Non-pigmented ciliary epithelial cell (primary cell): ENCODE measurements around the gene CXCR3.
"Not testable (repeated sequence)": the region's sequence is repeated elsewhere in the genome, so short reads cannot be mapped to it uniquely, and the experiment has no call there.

Experiments used
- DNase-seq: peaks from one replicate; pipeline ENCODE4 v3.0.0-alpha.2; 2010; ENCODE audit warnings: low read depth

Gene CXCR3

DNA sequence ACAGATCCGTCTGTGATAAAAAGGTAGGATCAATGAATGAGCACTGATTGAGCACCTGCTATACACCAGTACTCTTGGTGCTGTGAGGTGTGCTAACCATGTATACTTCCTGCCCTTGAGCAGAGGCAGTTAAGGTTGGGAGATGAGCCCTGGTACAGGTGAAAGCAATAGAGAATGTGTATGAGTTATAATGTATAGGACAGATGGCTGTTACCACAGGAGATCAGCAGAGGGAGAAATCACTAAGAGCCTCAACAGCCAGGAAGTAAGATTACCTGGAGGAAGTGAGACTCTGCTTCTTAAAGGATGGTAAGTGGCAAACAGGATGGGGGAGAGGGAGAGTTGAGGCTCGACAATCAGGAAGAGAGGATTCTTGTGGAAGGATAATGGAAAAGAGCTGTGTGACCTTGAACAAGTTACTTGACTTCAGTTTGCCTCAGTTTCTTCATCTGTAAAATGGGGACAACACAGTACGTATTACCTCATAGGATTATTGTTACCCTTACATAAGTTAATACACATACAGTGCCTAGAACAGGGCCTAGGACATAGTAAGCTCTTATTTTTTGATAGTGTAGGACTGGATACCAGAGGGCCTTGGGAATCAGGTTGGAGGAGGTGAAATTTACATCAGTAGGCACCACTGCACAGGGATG is 9.1 kb downstream of the CXCR3 start:
- no peak for DNase-seq

DNA sequence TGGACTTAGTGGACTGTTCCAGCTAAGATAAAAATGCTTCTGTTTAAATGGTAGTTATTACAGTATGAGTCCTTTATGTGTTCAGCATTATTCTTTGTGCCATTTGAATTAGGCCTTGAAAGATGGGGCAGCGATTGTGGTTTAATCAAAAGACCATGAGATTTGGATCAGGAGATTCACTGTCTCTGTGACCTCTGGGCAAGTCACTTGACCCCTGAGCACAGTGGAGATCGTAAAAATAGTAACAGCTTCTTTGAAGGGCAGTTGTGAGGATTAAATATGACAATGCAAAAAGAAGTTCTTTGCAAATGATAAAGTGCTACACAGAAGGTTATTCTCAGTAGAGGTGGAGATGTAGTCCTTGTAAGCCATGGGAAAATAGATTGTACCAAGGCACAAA is 10.8 kb downstream of the CXCR3 start:
- DNase-seq, result no peak

DNA sequence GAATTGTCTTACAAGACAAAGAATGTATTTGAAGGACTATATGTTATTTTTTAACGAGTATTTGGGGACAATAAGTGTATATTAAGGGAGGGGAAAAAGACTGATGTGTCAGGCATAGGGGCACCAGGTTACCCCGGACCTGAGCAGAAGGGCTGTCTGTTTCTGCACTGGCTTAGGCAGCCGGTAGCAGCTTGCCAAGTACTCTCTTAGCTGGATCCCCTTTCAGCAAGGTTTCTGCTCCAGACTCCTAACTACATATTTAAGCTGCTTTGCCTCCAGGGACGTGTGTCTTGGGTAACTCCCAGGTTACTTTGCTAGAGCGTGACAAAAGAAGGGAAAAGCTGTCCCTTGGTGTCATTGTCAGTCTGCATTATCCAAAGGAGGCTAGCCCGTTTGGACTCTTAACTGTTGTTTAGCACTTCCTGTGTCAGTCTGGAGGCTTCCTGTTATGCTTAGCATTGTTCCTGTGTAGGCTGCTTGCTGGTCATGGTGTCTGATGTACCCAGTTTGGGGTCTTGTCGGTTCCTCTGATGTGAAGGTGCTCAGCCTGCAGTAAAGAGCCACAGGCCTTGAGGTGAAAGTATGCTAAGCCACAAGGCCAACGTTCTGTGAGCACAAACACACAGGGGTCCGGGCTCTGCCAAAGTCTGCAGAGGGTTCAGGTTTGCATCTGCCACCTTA is 11.6 kb downstream of the CXCR3 start:
- DNase-seq, result no peak

DNA sequence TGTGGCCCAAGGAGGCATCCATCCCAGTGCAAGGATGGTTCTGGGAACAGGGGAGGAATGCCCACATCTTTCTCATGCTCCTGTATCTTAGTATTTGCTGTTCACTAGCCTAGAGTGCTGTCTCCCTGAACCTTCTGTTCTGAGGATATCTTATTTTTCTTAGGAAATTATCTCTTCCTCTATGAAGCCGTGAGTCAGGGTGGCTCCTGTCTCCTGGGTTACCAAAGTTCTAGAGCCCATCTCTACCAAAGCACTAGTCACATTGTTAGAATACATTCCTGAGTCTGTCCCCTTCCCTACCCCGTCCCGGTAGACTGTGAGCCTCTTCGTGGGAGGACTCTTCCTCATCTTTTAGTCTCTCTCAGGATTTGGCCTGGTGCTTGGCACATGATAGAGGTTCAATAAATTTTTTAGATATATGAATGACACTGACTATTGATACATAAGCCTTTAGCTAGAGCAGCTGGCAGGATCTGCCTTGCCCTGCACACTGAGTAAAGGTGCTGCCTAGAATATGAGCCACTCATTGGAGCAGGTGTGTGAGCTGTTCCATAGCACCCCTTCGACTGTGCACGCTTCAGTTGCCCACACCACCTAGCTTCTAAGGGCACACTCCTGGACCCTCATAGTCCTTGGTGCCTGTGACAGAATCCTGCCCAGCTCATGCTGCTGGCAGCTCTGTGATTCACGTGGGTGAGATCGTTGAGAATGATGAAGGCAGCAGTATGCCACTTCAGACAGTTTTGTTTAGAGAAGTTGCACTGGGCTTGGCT is 13.3 kb downstream of the CXCR3 start:
- no peak for DNase-seq

DNA sequence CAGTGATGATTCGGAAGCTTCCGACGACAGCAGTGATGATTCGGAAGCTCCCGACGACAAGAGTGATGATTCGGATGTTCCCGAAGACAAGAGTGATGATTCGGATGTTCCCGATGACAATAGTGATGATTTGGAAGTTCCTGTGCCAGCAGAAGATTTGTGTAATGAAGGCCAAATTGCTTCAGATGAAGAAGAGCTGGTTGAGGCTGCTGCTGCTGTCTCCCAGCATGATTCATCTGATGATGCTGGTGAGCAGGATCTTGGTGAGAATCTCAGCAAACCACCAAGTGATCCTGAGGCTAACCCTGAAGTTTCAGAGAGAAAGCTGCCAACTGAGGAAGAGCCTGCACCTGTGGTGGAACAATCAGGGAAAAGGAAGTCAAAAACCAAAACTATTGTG is 14.2 kb downstream of the CXCR3 start:
- no peak for DNase-seq

DNA sequence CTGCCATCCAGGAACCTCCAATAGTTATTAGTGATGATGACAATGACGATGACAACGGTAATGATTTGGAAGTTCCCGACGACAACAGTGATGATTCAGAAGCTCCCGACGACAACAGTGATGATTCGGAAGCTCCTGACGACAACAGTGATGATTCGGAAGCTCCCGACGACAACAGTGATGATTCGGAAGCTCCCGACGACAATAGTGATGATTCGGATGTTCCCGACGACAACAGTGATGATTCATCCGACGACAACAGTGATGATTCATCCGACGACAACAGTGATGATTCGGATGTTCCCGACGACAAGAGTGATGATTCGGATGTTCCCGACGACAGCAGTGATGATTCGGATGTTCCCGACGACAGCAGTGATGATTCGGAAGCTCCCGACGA is 14.7 kb downstream of the CXCR3 start:
- DNase-seq, result no peak

DNA sequence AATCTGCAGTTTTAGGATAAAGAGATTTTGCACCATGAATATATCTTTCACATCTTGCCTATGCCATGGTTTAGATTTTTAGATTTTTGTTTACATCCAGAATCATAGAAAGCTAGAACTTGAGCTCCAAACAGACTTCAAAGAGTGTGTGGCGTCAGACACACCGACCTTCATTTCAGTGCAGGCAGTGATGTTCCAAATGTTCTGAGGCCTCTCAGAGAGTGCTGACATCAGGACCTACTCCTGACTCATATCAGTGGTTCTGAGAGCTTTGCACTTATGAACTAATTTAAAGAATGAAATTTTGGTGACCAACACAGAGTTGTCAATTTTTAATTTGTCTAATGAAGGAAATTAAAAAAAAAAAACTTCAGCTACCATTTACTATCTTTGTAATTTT is 18.3 kb downstream of the CXCR3 start:
- DNase-seq, result no peak

DNA sequence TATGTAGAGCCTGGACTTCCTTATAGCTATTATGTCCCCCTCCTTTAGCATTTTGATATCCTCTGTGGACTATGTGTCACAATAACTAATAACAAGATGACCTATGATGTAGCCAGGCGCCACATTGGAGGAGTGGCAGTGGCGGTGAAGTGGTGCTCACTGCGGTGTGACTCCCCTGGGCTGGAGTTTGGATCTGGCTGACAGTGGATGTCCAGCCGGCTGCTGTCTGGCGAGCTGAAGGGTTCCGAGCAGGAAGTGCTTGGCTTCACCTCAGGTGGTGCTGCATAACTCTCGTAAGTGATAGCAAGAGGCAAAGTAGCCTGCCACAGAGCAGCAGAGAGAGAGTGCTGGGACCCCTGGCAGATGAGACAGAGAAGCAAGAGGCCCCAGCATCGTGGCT is 25.1 kb downstream of the CXCR3 start:
- not testable (repeated sequence) for DNase-seq

DNA sequence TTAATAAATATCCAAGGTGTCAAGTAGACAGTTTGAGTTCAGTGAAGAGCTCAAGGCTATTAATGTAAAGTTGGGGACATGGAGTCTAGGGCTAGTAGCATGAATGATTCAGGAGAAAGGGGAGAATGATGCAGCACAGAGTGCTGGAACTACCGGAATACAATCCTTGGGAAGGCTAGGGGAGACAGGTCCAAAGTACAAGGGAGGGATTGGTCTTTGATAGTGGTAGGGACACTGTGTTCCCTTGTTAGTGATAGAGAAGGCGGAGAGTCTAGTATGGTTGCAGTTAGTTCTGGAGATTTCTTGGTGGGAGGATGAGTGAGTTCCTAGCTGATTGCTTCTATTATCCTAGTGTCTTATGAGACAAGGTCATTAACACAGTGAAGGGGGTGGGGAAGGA is 31.4 kb downstream of the CXCR3 start:
- no peak for DNase-seq

DNA sequence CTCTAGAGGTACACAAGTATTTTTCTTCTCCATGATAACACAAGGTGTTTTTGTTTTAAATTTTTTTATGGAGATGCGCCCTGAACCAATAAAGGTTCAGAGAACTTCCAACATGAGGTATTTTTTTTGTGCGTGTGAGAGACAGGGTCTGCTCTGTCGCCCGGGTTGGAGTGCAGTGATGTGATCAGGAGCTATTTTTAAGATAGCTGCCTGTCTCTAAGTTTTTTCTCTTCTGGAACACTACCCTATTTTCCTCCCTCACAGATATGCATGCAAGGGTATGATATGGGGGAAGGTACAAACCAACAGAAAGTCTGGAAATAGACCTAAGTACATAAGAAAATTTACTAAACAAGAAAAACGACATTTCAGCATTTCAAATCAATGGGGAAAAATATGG is 37.1 kb downstream of the CXCR3 start:
- no peak for DNase-seq

DNA sequence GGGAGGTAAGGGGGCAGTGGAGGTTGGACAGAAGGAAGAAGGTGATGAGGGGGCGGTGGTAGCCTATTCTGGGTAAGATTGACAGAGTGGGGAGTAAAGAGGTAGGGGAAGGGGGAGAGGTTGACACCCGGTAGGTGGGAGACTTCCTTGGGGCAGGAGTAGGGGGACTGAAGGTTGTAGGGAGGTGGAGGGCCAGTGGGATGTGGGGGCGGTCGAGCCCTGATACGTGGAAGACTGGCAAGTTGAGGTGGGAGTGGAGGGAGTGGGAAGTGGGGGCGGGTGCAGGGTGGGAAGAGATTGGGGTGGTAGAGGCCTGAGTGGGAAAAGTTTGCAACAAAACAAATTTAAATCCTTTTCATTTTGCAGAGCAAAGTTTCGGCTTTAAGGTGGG is 38.3 kb downstream of the CXCR3 start:
- DNase-seq, result no peak

DNA sequence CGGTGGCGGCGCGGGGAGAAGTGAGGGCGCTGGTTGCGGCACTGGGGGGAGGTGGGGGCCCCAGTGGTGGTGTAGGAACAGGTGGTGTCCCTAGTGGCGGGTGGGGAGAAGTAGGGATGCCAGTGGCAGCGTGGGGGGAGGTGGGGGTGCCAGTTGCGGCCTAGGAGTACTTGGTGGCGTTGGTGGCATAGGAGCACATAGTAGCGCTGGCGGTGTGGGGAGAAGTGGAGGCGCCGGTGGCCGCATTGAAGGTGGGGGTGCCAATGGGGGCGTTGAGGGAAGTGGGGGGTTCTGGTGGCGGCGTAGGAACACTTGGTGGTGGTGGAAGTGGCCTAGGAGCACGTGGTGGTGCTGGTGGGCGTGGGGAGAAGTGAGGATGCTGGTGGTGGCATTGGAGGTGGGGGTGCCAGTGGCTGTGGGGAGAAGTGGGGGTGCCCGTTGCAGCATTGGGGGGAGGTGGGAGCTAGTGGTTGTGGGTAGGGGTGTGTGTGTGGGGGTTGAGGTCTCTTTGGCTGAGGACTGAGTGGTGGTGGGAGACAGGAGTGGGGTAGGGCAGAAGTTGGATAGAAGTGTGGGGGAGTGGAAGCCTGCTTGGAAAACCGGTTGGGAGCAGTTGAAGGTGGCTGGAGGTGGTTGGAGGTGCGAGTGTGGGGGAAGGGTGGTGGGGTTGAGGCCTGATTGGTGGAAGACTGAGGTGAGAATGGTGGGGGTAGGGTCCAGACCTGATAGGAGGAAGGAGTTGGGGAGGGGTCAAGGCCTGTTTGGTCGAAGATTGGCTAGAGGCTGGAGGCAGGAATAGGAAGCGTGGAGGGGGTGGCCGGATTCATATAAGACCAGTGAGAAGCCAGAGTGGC is 38.9 kb downstream of the CXCR3 start:
- DNase-seq, result no peak

DNA sequence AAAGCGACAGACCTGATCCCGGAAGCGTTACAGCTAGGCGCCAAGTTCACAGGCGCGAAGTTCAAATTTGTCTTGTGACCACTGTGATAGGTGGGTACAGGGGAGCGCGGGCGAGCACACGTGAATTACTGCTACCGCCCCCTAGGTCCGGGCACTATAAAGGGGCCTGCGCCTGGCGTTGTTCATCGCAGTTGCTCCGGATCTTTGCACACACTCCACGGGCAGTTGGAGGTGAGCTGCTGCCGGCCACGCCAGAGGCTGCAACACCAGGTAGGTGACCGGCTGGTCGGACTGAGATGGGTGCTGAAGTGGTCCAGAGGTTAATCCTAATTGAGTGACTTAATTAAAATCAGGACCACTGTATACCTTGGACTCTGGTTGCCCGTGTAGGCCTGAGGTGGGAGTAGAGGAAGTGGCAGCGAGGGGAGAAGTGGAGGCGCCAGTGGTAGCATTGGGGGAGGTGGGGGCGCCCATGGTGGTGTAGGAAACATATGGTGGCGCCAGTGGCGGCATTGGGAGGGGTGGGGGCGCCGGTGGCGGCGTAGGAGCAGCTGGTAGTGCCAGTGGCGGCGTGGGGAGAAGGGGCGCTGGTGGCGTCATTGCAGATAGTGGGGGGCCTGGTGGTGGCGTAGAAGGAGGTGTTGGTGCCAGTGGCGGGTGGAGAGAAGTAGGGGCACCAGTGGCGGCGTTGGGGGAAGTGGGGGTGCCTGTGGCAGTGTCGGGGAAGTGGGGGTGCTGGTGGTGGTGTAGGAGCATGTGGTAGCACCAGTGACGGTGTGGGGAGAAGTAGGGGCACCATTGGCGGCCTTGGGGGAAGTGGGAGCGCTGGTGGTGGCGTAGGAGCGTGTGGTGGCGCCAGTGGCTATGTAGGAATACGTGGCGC is 39.8 kb downstream of the CXCR3 start, which contains the start of gene GCNA:
GCNA (plus strand) TSS at position 185 of the 883 bp plus-strand sequence. CDS start 2,385 bp downstream, outside the sequence.
- DNase-seq, result no peak

DNA sequence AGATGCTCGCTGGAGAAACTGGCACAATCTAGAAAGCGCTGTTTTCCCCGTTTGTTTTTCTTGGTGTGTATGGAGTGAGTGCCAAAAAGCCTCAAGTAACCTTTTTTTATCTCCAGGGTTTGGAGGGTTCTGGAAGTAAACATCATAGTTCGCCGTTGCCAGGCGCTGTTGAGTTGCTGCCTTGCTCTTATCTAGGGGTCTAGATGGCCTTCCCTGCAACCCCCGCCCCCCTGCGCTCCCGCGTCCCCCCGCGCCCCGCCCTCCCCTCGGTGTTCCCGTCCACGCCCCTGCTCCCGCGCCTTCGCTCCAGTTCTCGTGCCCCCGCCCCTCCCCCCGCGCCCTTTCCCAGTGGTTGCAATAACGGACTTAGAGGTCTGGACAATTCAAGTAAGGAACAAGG is 40.6 kb downstream of the CXCR3 start:
- no peak for DNase-seq

DNA sequence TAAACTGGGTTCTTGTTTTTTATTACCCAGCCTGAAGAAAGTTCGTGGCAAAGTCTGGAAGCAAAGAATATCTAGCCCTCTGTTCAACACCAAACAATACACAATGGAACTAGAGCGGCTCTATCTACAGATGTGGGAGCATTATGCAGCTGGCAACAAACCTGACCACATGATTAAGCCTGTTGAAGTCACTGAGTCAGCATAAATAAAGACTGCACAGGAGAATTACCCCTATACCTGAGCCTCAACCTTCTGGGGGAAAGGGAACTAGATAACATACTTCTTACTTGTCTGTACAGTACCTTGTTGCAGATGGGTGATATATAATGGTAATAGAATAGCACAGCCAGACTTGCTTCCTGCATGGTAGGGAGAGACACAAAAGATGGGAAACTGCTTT is 44.7 kb downstream of the CXCR3 start:
- no peak for DNase-seq

DNA sequence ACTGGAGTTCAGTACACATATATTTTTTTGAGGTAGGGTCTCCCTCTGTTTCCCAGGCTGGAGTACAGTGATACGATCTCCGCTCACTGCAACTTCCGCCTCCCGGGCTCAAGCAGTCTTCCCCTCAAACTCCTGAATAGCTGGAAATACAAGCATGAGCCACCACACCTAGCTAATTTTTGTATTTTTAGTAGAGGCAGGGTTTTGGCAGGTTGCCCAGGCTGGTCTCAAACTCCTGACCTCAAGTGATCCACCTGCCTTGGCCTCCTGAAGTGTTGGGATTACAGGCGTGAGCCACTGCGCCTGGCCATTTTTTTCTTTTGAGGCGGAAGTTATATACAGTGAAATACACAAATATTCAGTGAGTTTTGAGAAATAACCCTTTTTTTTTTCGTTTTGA is 46.9 kb downstream of the CXCR3 start:
- not testable (repeated sequence) for DNase-seq
